Mesenchymal stem cell (in vitro differentiated cells and primary cell): ENCODE data around the gene WWOX.
A peak's percentile ranks its signal among the peaks of the same experiment; 100 is the strongest.

ENCODE experiments used
- DNase-seq: peaks from one replicate; pipeline ENCODE4 v3.0.0-alpha.2; 2013
- H2AFZ ChIP-seq: one replicate; pipeline ENCODE4 v1.6.1; 2013; ENCODE audit warnings: low read depth, mild to moderate bottlenecking, control low read depth, inconsistent platforms, low read length, moderate library complexity
- H2AK5ac ChIP-seq: 2 replicates; pipeline ENCODE4 v1.6.1; 2013; ENCODE audit warnings: low read length, moderate library complexity, mild to moderate bottlenecking, inconsistent platforms; ENCODE audit not compliant: severe bottlenecking
- H2BK120ac ChIP-seq: one replicate; pipeline ENCODE4 v1.6.1; 2013; ENCODE audit warnings: low read depth, mild to moderate bottlenecking, inconsistent platforms, low read length, moderate library complexity
- H2BK12ac ChIP-seq, 2 experiments: one replicate each; pipeline ENCODE4 v1.6.1; 2013; ENCODE audit warnings: inconsistent platforms in 2 of 2, low read length in 2 of 2, mild to moderate bottlenecking in 2 of 2, moderate library complexity in 2 of 2, control low read depth in 1 of 2
- H2BK15ac ChIP-seq: one replicate; pipeline ENCODE4 v1.6.1; 2013; ENCODE audit warnings: mild to moderate bottlenecking, low read depth, inconsistent platforms; ENCODE audit not compliant: poor library complexity, severe bottlenecking
- H2BK5ac ChIP-seq: 2 replicates; pipeline ENCODE4 v1.6.1; 2013; ENCODE audit warnings: low read depth, mild to moderate bottlenecking, low read length, control low read depth, inconsistent platforms; ENCODE audit not compliant: poor library complexity, severe bottlenecking
- H3K14ac ChIP-seq, 2 experiments: one replicate each; pipeline ENCODE4 v1.6.1; 2013; ENCODE audit warnings: inconsistent platforms in 2 of 2, low read length in 2 of 2, control low read depth in 1 of 2, mild to moderate bottlenecking in 1 of 2, moderate library complexity in 1 of 2
- H3K18ac ChIP-seq, 2 experiments: one replicate each; pipeline ENCODE4 v1.6.1; 2013; ENCODE audit warnings: inconsistent platforms in 2 of 2, low read length in 2 of 2, control low read depth in 1 of 2, low read depth in 1 of 2, mild to moderate bottlenecking in 1 of 2
- H3K23ac ChIP-seq, 2 experiments: one replicate each; pipeline ENCODE4 v1.6.1; 2013; ENCODE audit warnings: inconsistent platforms in 2 of 2, low read length in 2 of 2, mild to moderate bottlenecking in 2 of 2, moderate library complexity in 2 of 2, control low read depth in 1 of 2
- H3K27ac ChIP-seq: 2 replicates; pipeline ENCODE4 v1.5.1; 2013; ENCODE audit warnings: mild to moderate bottlenecking, moderate library complexity, low read length, control low read depth, inconsistent platforms; ENCODE audit not compliant: poor library complexity, severe bottlenecking
- H3K27me3 ChIP-seq, 2 experiments: 2 replicates each; pipeline versions ENCODE4 v1.6.1 to v1.7.0; 2013; ENCODE audit warnings: low read length in 2 of 2, mild to moderate bottlenecking in 2 of 2, moderate library complexity in 2 of 2, control low read depth in 1 of 2, inconsistent platforms in 1 of 2; ENCODE audit not compliant: control insufficient read depth in 1 of 2, insufficient read depth in 1 of 2
- H3K36me3 ChIP-seq, 2 experiments: 2 replicates each; pipeline versions ENCODE4 v1.6.1 to v1.7.0; 2013; ENCODE audit warnings: low read length in 2 of 2, control low read depth in 1 of 2, inconsistent platforms in 1 of 2, low read depth in 1 of 2, mild to moderate bottlenecking in 1 of 2; ENCODE audit not compliant: insufficient read depth in 2 of 2, control insufficient read depth in 1 of 2
- H3K4ac ChIP-seq, 2 experiments: one replicate each; pipeline ENCODE4 v1.6.1; 2013; ENCODE audit warnings: inconsistent platforms in 2 of 2, low read length in 2 of 2, mild to moderate bottlenecking in 2 of 2, moderate library complexity in 2 of 2, control low read depth in 1 of 2, low read depth in 1 of 2
- H3K4me1 ChIP-seq: 2 replicates; pipeline ENCODE4 v1.6.1; 2013; ENCODE audit warnings: low read depth, low read length, control low read depth; ENCODE audit not compliant: control insufficient read depth, insufficient read depth
- H3K4me2 ChIP-seq: 2 replicates; pipeline ENCODE4 v1.6.1; 2013; ENCODE audit warnings: low read length, mild to moderate bottlenecking, inconsistent platforms; ENCODE audit not compliant: poor library complexity, severe bottlenecking
- H3K4me3 ChIP-seq, 2 experiments: 2 replicates each; pipeline versions ENCODE4 v1.5.1 to v1.7.0; 2013; ENCODE audit warnings: low read length in 2 of 2, mild to moderate bottlenecking in 2 of 2, control low read depth in 1 of 2, low read depth in 1 of 2; ENCODE audit not compliant: insufficient read depth in 1 of 2
- H3K79me1 ChIP-seq: replicated peaks from 2 replicates; pipeline ENCODE4 v1.6.1; 2013; ENCODE audit warnings: mild to moderate bottlenecking, control low read depth, low read length, inconsistent platforms; ENCODE audit not compliant: poor library complexity, severe bottlenecking
- H3K9ac ChIP-seq: 2 replicates; pipeline ENCODE4 v1.7.0; 2013; ENCODE audit warnings: mild to moderate bottlenecking, low read length, moderate library complexity
- H3K9me3 ChIP-seq: 2 replicates; pipeline ENCODE4 v1.7.0; 2013; ENCODE audit warnings: mild to moderate bottlenecking, low read length; ENCODE audit not compliant: control insufficient read depth
- H4K8ac ChIP-seq: one replicate; pipeline ENCODE4 v1.6.1; 2013; ENCODE audit warnings: inconsistent platforms, mild to moderate bottlenecking, low read length, moderate library complexity
- H4K91ac ChIP-seq: one replicate; pipeline ENCODE4 v1.6.1; 2013; ENCODE audit warnings: mild to moderate bottlenecking, low read length, inconsistent platforms
- WGBS: methylation state at CpG from one replicate; pipeline ENCODE4 v1.1.7; 2013; ENCODE audit warnings: mixed read lengths; 5-methylcytosine and 5-hydroxymethylcytosine counted together

The WWOX gene

DNA sequence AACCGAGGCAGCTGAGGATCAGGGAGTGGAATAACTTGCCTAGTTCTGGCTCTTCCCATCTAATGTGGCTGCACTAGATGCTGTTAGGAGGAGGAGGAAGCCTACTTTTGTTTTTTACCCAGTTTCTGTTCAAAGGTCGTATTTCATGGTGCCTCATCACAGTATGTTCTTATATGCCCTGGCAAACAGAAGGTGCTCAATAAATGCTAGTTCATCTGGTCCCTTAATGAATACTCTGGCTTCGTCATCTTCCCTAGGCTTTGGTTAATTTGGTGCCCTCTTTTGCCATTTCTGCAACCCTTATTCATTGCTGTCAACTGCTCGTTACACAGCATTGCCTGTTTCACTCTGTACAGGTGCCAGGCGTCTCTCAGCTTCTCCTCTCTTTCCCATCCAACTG, 151.7 kb downstream of the WWOX start:
- Histone ChIP-seq H4K8ac (no peak overlapping the region), H2BK15ac (no peak overlapping the region), H3K36me3 (no peaks in the 10 kb centered on the region), H2BK12ac (no peak overlapping the region), H3K4me1 (peaks cover 10% of the 10 kb centered on the region), H4K91ac (no peak overlapping the region), H3K27ac (no peak overlapping the region), H3K14ac (no peak overlapping the region), H2AK5ac (peak overlapping the region; percentile 57), H3K9me3 (no peaks in the 10 kb centered on the region), H3K4me3 (no peak overlapping the region), H3K23ac (no peak overlapping the region), H3K27me3 (no peaks in the 10 kb centered on the region), H3K4ac (no peak overlapping the region), H3K9ac (no peak overlapping the region), H3K4me2 (no peak overlapping the region), H3K18ac (no peak overlapping the region), H2AFZ (no peak overlapping the region), H2BK120ac (no peak overlapping the region), H2BK5ac (no peak overlapping the region), H3K79me1 (peaks cover 7% of the 10 kb centered on the region)
- 94% methylated on average over 5 of the region's 5 CpGs for WGBS
- DNase-seq: no peak

- no peak overlapping the region for H2BK12ac ChIP-seq
- H3K27me3 ChIP-seq: no peaks in the 10 kb centered on the region
- no peak overlapping the region for H3K14ac ChIP-seq
- 93% methylated on average over 5 of the region's 5 CpGs for WGBS
- H3K18ac ChIP-seq: no peak overlapping the region
- H3K27ac ChIP-seq: no peak overlapping the region
- H2BK15ac ChIP-seq: no peak overlapping the region
- no peak overlapping the region for H2AK5ac ChIP-seq
- peaks cover 14% of the 10 kb centered on the region for H3K4me1 ChIP-seq
- DNase-seq: no peak
- peaks cover 3% of the 10 kb centered on the region for H3K79me1 ChIP-seq
- H3K4ac ChIP-seq: no peak overlapping the region
- H3K9me3 ChIP-seq: no peaks in the 10 kb centered on the region
- H3K9ac ChIP-seq: no peak overlapping the region
- H3K4me3 ChIP-seq: no peak overlapping the region
- H4K8ac ChIP-seq: no peak overlapping the region
- no peak overlapping the region for H4K91ac ChIP-seq
- no peak overlapping the region for H2AFZ ChIP-seq
- H3K23ac ChIP-seq: no peak overlapping the region
- no peak overlapping the region for H2BK5ac ChIP-seq
- H2BK120ac ChIP-seq: no peak overlapping the region
- no peaks in the 10 kb centered on the region for H3K36me3 ChIP-seq
- H3K4me2 ChIP-seq: no peak overlapping the region
Measured at GRCh38 chr16:78252757-78253156, 153.3 kb downstream of the WWOX start.

DNA sequence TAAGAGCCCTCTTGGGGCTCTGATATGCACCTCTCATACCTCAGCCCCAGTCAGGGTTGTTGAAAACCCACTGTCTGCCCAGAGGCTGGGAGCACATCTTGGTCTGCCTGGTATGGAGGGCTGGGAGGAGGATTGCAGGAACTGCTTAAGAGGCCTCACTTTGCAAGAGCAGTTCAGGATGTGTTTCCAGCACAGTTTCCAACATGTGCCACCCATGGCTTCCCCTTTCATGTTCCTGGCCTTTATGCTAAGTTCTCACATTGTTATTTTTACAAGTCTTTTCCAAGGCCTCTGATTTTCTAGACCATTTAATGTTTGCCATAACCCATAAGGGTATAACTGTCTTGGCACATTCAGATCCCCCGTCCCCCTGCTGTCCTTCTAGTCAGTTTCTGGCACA, 155.4 kb downstream of the WWOX start:
- no peaks in the 10 kb centered on the region for H3K36me3 ChIP-seq
- 100% methylated on average over 1 of the region's 1 CpG for WGBS
- H3K9ac ChIP-seq: no peak overlapping the region
- no peaks in the 10 kb centered on the region for H3K27me3 ChIP-seq
- H2BK5ac ChIP-seq: peak overlapping the region; percentile 47
- H2BK12ac ChIP-seq: peak overlapping the region in 1 of 2 experiments; percentile 7
- peaks cover 11% of the 10 kb centered on the region for H3K4me1 ChIP-seq
- H3K18ac ChIP-seq: peak overlapping the region in 1 of 2 experiments; percentile 61
- no peak overlapping the region for H3K27ac ChIP-seq
- H2AFZ ChIP-seq: no peak overlapping the region
- peak overlapping the region; percentile 51 for H2AK5ac ChIP-seq
- no peak overlapping the region for H3K4me2 ChIP-seq
- no peak overlapping the region for H4K8ac ChIP-seq
- no peak for DNase-seq
- H2BK15ac ChIP-seq: no peak overlapping the region
- H3K23ac ChIP-seq: no peak overlapping the region
- no peak overlapping the region for H3K4ac ChIP-seq
- no peak overlapping the region for H4K91ac ChIP-seq
- H3K79me1 ChIP-seq: peaks cover 3% of the 10 kb centered on the region
- no peak overlapping the region for H3K14ac ChIP-seq
- no peak overlapping the region for H3K4me3 ChIP-seq
- H3K9me3 ChIP-seq: no peaks in the 10 kb centered on the region
- no peak overlapping the region for H2BK120ac ChIP-seq

- Histone ChIP-seq H4K8ac (no peak overlapping the region), H2BK15ac (no peak overlapping the region), H2BK12ac (peak overlapping the region in 1 of 2 experiments; percentile 59), H3K4me2 (peak overlapping the region; percentile 37), H3K9ac (no peak overlapping the region), H3K4me3 (no peak overlapping the region), H3K27me3 (no peaks in the 10 kb centered on the region), H3K4me1 (peaks cover 13% of the 10 kb centered on the region), H2BK5ac (peak overlapping the region; percentile 66), H2BK120ac (no peak overlapping the region), H3K23ac (no peak overlapping the region), H3K79me1 (peaks cover 4% of the 10 kb centered on the region), H2AFZ (no peak overlapping the region), H4K91ac (no peak overlapping the region), H3K36me3 (no peaks in the 10 kb centered on the region), H3K27ac (peak overlapping the region; percentile 93), H2AK5ac (peak overlapping the region; percentile 9), H3K9me3 (no peaks in the 10 kb centered on the region), H3K18ac (peak overlapping the region; percentile 40 to 46), H3K4ac (peak overlapping the region in 1 of 2 experiments; percentile 28), H3K14ac (no peak overlapping the region)
- peak; percentile 62 for DNase-seq
- WGBS: 27% methylated on average over 6 of the region's 7 CpGs
Measured at GRCh38 chr16:78256686-78257375, 157.4 kb downstream of the WWOX start.
